A673 (cell line): ENCODE results near the gene MFSD2A. TPM values are rescaled to one million over a fixed set of nuclear protein-coding genes. Genes with fewer than 3 reads are reported as not detected.

ENCODE experiments used
- BruUV-seq: library from RNA; stranded (reverse); fragments of 400-500 nt; replicated peaks from 2 replicates; lab custom pipeline; 2021; lab: Mats Ljungman, UMichigan
- CTCF ChIA-PET: fragments of 300-600 bp; sonication (Branson Sonifier 250); formaldehyde crosslinking; loops from one replicate; lab custom pipeline; 2022; ENCODE audit warnings: antibody characterized with exemption; lab: Charles Lee
- POLR2A ChIA-PET: fragments of 300-600 bp; sonication (Branson Sonifier 250); formaldehyde crosslinking; loops from one replicate; lab custom pipeline; 2022; ENCODE audit warnings: antibody characterized with exemption; ENCODE audit not compliant: low non-redundant PET; lab: Charles Lee
- DNase-seq: peaks from one replicate; pipeline ENCODE4 v3.0.0-alpha.2; 2015; ENCODE audit warnings: low spot score
- H3K27ac ChIP-seq: fragments of 200-600 bp; sonication (generic); 2 replicates; pipeline ENCODE4 v1.5.1; 2016; ENCODE audit warnings: mixed run types, low read depth, mild to moderate bottlenecking, mixed read lengths, antibody characterized with exemption, low read length; ENCODE audit not compliant: poor library complexity, severe bottlenecking
- H3K27me3 ChIP-seq: fragments of 200-600 bp; sonication (generic); replicated peaks from 2 replicates; pipeline ENCODE4 v1.6.1; 2017; ENCODE audit warnings: mixed run types, low read depth, mild to moderate bottlenecking, mixed read lengths, antibody characterized with exemption, low read length; ENCODE audit not compliant: insufficient read depth, poor library complexity
- H3K36me3 ChIP-seq: fragments of 200-600 bp; sonication (generic); 2 replicates; pipeline ENCODE4 v1.6.1; 2016; ENCODE audit warnings: mixed run types, mild to moderate bottlenecking, mixed read lengths, antibody characterized with exemption, low read length; ENCODE audit not compliant: insufficient read depth, poor library complexity, severe bottlenecking
- H3K4me1 ChIP-seq: fragments of 200-600 bp; sonication (generic); 2 replicates; pipeline ENCODE4 v1.6.1; 2017; ENCODE audit warnings: mixed run types, mild to moderate bottlenecking, mixed read lengths, antibody characterized with exemption, low read length; ENCODE audit not compliant: insufficient read depth, poor library complexity, severe bottlenecking
- H3K4me3 ChIP-seq: fragments of 200-600 bp; sonication (generic); 2 replicates; pipeline ENCODE4 v1.5.1; 2016; ENCODE audit warnings: low read depth, mixed run types, mild to moderate bottlenecking, mixed read lengths, low read length; ENCODE audit not compliant: poor library complexity, severe bottlenecking
- H3K9me3 ChIP-seq: fragments of 200-600 bp; sonication (generic); 2 replicates; pipeline ENCODE4 v1.6.1; 2016; ENCODE audit warnings: mixed run types, low read depth, mild to moderate bottlenecking, mixed read lengths, antibody characterized with exemption, low read length; ENCODE audit not compliant: poor library complexity, severe bottlenecking
- CTCF ChIP-seq: fragments of 300-800, 200-600 bp; sonication (generic); conservative IDR thresholded peaks from 2 replicates; pipeline ENCODE4 v1.5.1; 2017; ENCODE audit warnings: low read depth, mild to moderate bottlenecking, antibody characterized with exemption, low read length, moderate library complexity, mixed read lengths
- EZH2 ChIP-seq: fragments of 200-600 bp; sonication (generic); IDR thresholded peaks from 2 replicates; pipeline ENCODE4 v1.6.1; 2017; ENCODE audit warnings: borderline replicate concordance, low read depth, mild to moderate bottlenecking, mixed read lengths, antibody characterized with exemption, low read length; ENCODE audit not compliant: poor library complexity, severe bottlenecking
- intact Hi-C: fragments of 100-400 bp; cut with micrococcal nuclease; formaldehyde crosslinking; loops from one replicate; pipeline ENCODE4 v1.10.0; 2022; ENCODE audit not compliant: unreplicated experiment
- total RNA-seq: library from RNA; stranded (reverse); gene quantifications from 2 replicates; pipeline ENCODE4 v1.2.3, GENCODE V29; 2021

Gene MFSD2A
- total RNA-seq, 1 experiment from 2014 or later, result 7.4 TPM

GRCh38 chr1:39964552-39964951 lies 9.6 kb downstream of the MFSD2A start:
- Histone ChIP-seq H3K27ac (no peak overlapping the region), H3K9me3 (no peaks in the 10 kb centered on the region), H3K36me3 (no peaks in the 10 kb centered on the region), H3K4me1 (peaks cover 17% of the 10 kb centered on the region), H3K4me3 (no peak overlapping the region), H3K27me3 (no peaks in the 10 kb centered on the region)
- no peak for TF ChIP-seq EZH2
- no peak for TF ChIP-seq CTCF
- no peak for DNase-seq
- intact Hi-C loops, result no loop called here
- no TSS peak for BruUV-seq
- ChIA-PET CTCF (no interaction called here), POLR2A (no interaction called here)

GRCh38 chr1:39965044-39965443 lies 10.1 kb downstream of the MFSD2A start:
- CTCF ChIA-PET, result no interaction called here
- intact Hi-C loops, result no loop called here
- POLR2A ChIA-PET, result no interaction called here

DNA sequence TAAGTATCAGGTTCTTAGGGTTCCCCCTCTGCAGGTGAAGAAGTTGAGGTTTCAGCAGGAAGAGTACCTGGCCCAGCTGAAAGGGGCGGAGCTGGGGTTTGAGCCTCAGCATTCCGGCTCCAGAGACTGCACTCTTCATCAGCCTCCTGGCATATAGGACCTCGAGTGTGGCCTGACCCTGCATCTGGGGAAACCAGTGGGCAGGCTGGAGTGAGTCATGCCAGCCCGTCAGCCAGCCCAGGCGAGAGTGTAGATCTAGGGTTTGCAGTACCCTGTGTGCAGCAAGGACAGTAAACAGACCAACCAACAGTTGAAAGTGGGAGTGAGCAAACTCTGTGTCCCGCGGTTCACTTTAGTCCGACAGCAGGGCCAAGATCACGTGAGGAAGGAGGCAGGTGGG lies 14.1 kb downstream of the MFSD2A start:
- TF ChIP-seq EZH2, result no peak
- ChIA-PET POLR2A (no interaction called here), CTCF (no interaction called here)
- Histone ChIP-seq H3K36me3 (no peaks in the 10 kb centered on the region), H3K9me3 (no peaks in the 10 kb centered on the region), H3K27me3 (no peaks in the 10 kb centered on the region), H3K27ac (no peak overlapping the region), H3K4me1 (no peaks in the 10 kb centered on the region), H3K4me3 (no peak overlapping the region)
- no TSS peak for BruUV-seq
- DNase-seq, result no peak
- intact Hi-C loops, result no loop called here

More at GRCh38 chr1:39965044-39965443, 10.1 kb downstream of the MFSD2A start:
- Histone ChIP-seq H3K4me1 (peaks cover 17% of the 10 kb centered on the region), H3K36me3 (no peaks in the 10 kb centered on the region), H3K27me3 (no peaks in the 10 kb centered on the region), H3K4me3 (no peak overlapping the region), H3K9me3 (no peaks in the 10 kb centered on the region), H3K27ac (no peak overlapping the region)
- TF ChIP-seq CTCF, result no peak
- no peak for TF ChIP-seq EZH2
- BruUV-seq, result no TSS peak
- no peak for DNase-seq

- no peaks in the 10 kb centered on the region for H3K4me1 ChIP-seq
- TF ChIP-seq EZH2 (no peak), CTCF (no peak)
- H3K4me3 ChIP-seq, result no peak overlapping the region
- H3K27ac ChIP-seq, result no peak overlapping the region
- ChIA-PET POLR2A (no interaction called here), CTCF (no interaction called here)
- no peaks in the 10 kb centered on the region for H3K36me3 ChIP-seq
- DNase-seq, result no peak
- intact Hi-C loops, result no loop called here
- H3K9me3 ChIP-seq, result no peaks in the 10 kb centered on the region
- no peaks in the 10 kb centered on the region for H3K27me3 ChIP-seq
- BruUV-seq, result no TSS peak
These were observed 14.8 kb downstream of the MFSD2A start for GRCh38 chr1:39969531-39970270.
